ENCODE measurements around the gene CYP39A1. TPM values are rescaled to one million over a fixed set of nuclear protein-coding genes. Genes with fewer than 3 reads are reported as not detected.

The CYP39A1 gene
- total RNA-seq: 1.3 and 1.7 TPM in 2 replicates

DNA sequence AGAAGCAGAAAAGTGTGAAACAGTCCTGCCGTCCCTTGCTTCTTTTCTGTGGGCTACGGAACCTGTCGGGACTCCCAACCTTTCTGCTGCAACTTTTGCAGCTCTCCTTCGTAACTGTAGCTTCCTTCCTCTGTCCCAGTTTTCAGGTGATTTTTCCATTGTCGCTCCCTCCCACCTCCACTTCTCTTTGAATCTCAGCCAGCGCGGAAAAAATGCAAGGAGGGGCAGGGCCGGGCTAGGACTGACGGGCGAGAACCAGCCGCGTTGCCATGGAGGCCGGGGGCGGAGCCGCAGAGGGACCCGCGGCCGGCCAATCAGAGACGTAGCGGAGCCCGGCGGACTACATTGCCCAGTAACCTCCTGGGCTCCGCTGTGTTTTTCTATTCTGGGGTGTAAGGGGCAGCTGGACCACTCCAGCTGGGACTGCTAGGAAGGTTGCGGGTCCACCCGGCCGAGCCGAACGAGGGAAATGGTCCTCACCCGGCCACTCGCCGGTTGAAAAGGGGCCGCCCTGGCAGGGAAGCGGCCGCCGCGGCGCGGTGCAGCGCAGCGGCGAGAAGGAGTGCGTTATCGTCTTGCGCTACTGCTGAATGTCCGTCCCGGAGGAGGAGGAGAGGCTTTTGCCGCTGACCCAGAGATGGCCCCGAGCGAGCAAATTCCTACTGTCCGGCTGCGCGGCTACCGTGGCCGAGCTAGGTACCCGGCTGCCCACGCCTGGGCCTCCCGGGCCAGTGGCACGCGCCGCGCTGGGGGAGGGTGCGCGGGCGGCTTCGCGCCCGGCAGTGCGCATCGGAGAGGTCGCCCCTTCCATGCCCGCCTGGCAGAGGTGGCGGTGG, at the start of gene CYP39A1, which contains the start of gene SLC25A27:
Gene CYP39A1 (minus strand): TSS at position 216 of the 836 bp plus-strand sequence. CDS start 236 bp downstream, outside the sequence.
Gene SLC25A27 (plus strand): TSS at position 373 of the 836 bp plus-strand sequence. CDS start 218 bp downstream, at position 591.

DNA sequence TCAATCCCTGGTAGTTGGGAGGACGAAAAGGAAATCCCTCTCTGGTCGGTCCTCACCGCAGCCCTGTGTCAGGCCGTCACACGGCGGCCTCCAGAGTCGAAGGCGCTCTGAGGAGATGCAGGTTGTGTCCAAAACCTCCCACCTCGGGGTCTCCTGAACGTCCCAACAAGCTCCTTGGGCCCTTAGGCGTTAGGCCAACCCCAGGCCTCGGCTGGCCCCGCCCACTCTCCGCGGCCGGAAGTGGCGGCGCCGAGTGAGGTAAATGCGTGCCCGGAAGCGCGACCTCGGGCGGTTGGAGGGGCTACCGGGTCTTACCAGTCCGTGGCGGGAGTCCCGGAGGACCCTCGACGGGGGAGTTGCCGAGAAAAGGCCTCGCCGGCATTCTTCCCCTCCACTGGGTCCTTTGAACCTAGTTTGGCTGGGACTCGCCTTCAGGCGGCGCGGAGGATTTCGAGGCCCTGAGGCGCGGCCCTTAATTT, 35.0 kb upstream of the CYP39A1 start, which contains the start of gene TDRD6:
Gene TDRD6 (plus strand): TSS at position 267 of the 479 bp plus-strand sequence. CDS start 244 bp downstream, outside the sequence.

Other genes with a start within 250 kb of the CYP39A1 start
- 2.2 and 6.3 TPM in 2 replicates for gene RCAN2, start 161.4 kb downstream of the CYP39A1 start, total RNA-seq
- gene SLC25A27, start 157 bp upstream of the CYP39A1 start, total RNA-seq: 8.4 and 9.9 TPM in 2 replicates
- gene TDRD6, start 35.1 kb upstream of the CYP39A1 start, total RNA-seq: 0.15 and 0.17 TPM in 2 replicates
- gene PLA2G7, start 82.6 kb upstream of the CYP39A1 start, total RNA-seq: not detected in 2 replicates
- gene ANKRD66, start 94.1 kb upstream of the CYP39A1 start, total RNA-seq: not detected in 2 replicates
- gene MEP1A, start 140.6 kb upstream of the CYP39A1 start, total RNA-seq: not detected in 2 replicates

Measured in smooth muscle cell of trachea (primary cell).